Effector memory CD8-positive, alpha-beta T cell (primary cell): Measurements from ENCODE around the gene SPRED3.

ENCODE experiments used
- ATAC-seq: fragments of 150-1000 bp; cut with Tn5 transposase; replicated peaks from 2 replicates; pipeline ENCODE4 v1.10.0; 2021; ENCODE audit warnings: mild to moderate bottlenecking, moderate library complexity
- DNase-seq, 3 experiments: peaks; one replicate each; pipeline ENCODE4 v3.0.0; 2021
- H3K27ac Mint-ChIP-seq, 2 donors: one replicate each; pipeline ENCODE4 v1.8.0; 2022; ENCODE audit warnings: mild to moderate bottlenecking in 2 of 2, mixed read lengths in 2 of 2, moderate library complexity in 2 of 2
- H3K27me3 Mint-ChIP-seq, 2 donors: one replicate each; pipeline ENCODE4 v1.8.0; 2022; ENCODE audit warnings: mixed read lengths in 2 of 2
- H3K36me3 Mint-ChIP-seq: one replicate; pipeline ENCODE4 v1.8.0; 2022; ENCODE audit warnings: mild to moderate bottlenecking, moderate library complexity, mixed read lengths; ENCODE audit not compliant: insufficient read depth
- H3K4me1 Mint-ChIP-seq, 2 donors: one replicate each; pipeline ENCODE4 v1.8.0; 2022; ENCODE audit warnings: low read depth in 2 of 2, mixed read lengths in 2 of 2
- H3K4me3 Mint-ChIP-seq, 2 donors: one replicate each; pipeline ENCODE4 v1.8.0; 2022; ENCODE audit warnings: mild to moderate bottlenecking in 2 of 2, mixed read lengths in 2 of 2, moderate library complexity in 2 of 2
- H3K9me3 Mint-ChIP-seq, 2 donors: one replicate each; pipeline ENCODE4 v1.8.0; 2022; ENCODE audit warnings: mixed read lengths in 2 of 2

SPRED3 gene

GRCh38 chr19:38441657-38442348 is 53.3 kb downstream of the SPRED3 start:
- no peaks in the 10 kb centered on the region for H3K9me3 Mint-ChIP-seq
- no peak overlapping the region for H3K27ac Mint-ChIP-seq
- H3K27me3 Mint-ChIP-seq: peaks cover 19 to 63% of the 10 kb centered on the region in 2 donors
- no peak overlapping the region for H3K4me3 Mint-ChIP-seq
- H3K36me3 Mint-ChIP-seq: no peaks in the 10 kb centered on the region
- DNase-seq (no peak), ATAC-seq (no peak)
- H3K4me1 Mint-ChIP-seq: no peaks in the 10 kb centered on the region

GRCh38 chr19:38442736-38443135 is 54.2 kb downstream of the SPRED3 start:
- no peaks in the 10 kb centered on the region for H3K9me3 Mint-ChIP-seq
- H3K4me1 Mint-ChIP-seq: no peaks in the 10 kb centered on the region
- no peak overlapping the region for H3K4me3 Mint-ChIP-seq
- H3K27ac Mint-ChIP-seq: no peak overlapping the region
- H3K36me3 Mint-ChIP-seq: no peaks in the 10 kb centered on the region
- DNase-seq (no peak), ATAC-seq (no peak)
- H3K27me3 Mint-ChIP-seq: peaks cover 19 to 54% of the 10 kb centered on the region in 2 donors

- no peak overlapping the region for H3K27ac Mint-ChIP-seq
- peaks cover 14 to 46% of the 10 kb centered on the region in 2 donors for H3K27me3 Mint-ChIP-seq
- ATAC-seq (no peak), DNase-seq (no peak)
- H3K4me1 Mint-ChIP-seq: no peaks in the 10 kb centered on the region
- no peaks in the 10 kb centered on the region for H3K36me3 Mint-ChIP-seq
- H3K4me3 Mint-ChIP-seq: no peak overlapping the region
- no peaks in the 10 kb centered on the region for H3K9me3 Mint-ChIP-seq
Observed at GRCh38 chr19:38443458-38443999, 55.0 kb downstream of the SPRED3 start.

GRCh38 chr19:38444026-38444425 is 55.5 kb downstream of the SPRED3 start:
- no peaks in the 10 kb centered on the region for H3K36me3 Mint-ChIP-seq
- peaks cover 18 to 45% of the 10 kb centered on the region in 2 donors for H3K27me3 Mint-ChIP-seq
- no peak for DNase-seq
- no peak for ATAC-seq
- no peak overlapping the region for H3K4me3 Mint-ChIP-seq
- H3K9me3 Mint-ChIP-seq: no peaks in the 10 kb centered on the region
- H3K4me1 Mint-ChIP-seq: no peaks in the 10 kb centered on the region
- no peak overlapping the region for H3K27ac Mint-ChIP-seq

DNA sequence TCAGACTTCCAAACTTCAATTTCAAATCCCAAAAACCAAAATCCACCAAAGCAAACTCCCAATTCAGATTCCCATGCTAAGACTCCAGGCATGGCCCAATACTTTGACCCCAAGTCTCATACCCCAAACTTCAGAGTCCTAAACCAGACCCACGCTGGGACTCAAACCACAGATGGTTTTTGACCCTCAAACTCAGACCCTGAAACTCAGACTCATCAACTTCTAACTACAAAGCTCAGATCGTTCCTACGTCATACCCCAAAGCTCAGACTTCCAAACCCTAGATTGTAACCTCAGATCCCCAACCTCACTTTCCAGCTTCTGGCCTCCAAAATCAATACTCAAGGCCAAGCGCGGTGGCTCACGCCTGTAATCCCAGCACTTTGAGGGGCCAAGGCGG is 56.9 kb downstream of the SPRED3 start:
- H3K4me1 Mint-ChIP-seq: no peaks in the 10 kb centered on the region
- DNase-seq: no peak
- H3K4me3 Mint-ChIP-seq: no peak overlapping the region
- no peak for ATAC-seq
- no peaks in the 10 kb centered on the region for H3K36me3 Mint-ChIP-seq
- H3K27me3 Mint-ChIP-seq: peaks cover 20 to 45% of the 10 kb centered on the region in 2 donors
- no peaks in the 10 kb centered on the region for H3K9me3 Mint-ChIP-seq
- no peak overlapping the region for H3K27ac Mint-ChIP-seq

GRCh38 chr19:38448225-38448624 is 59.7 kb downstream of the SPRED3 start:
- H3K4me1 Mint-ChIP-seq: no peaks in the 10 kb centered on the region
- peaks cover 11 to 25% of the 10 kb centered on the region in 2 donors for H3K27me3 Mint-ChIP-seq
- ATAC-seq (no peak), DNase-seq (no peak)
- H3K27ac Mint-ChIP-seq: no peak overlapping the region
- no peak overlapping the region for H3K4me3 Mint-ChIP-seq
- no peaks in the 10 kb centered on the region for H3K36me3 Mint-ChIP-seq
- no peaks in the 10 kb centered on the region for H3K9me3 Mint-ChIP-seq
